Measurements from ENCODE around the gene PHACTR1.

PHACTR1 gene

GRCh38 chr6:13289789-13290318 lies 573.3 kb downstream of the PHACTR1 start:
- ChIA-PET POLR2A (ENCODE audit: low non-redundant PET) (no interaction called here), CTCF (interaction anchor here (0.6 kb wide), 1 partner anchor 379 kb away, joined by 3 read pairs; no protein-coding TSS in a partner anchor)
- H3K27ac ChIP-seq, result no peak overlapping the region
- no peak for TF ChIP-seq CTCF (conservative IDR thresholded peaks at IDR 0.05; ENCODE audit: low read depth)
- no peak for DNase-seq (ENCODE audit: low spot score)

- CTCF ChIA-PET, result no interaction called here
- TF ChIP-seq CTCF (conservative IDR thresholded peaks at IDR 0.05; ENCODE audit: low read depth), result no peak
Measured at GRCh38 chr6:13290335-13290734, 573.8 kb downstream of the PHACTR1 start.

GRCh38 chr6:13292774-13293173 lies 576.2 kb downstream of the PHACTR1 start:
- ChIA-PET CTCF (interaction anchor here (0.6 kb wide), 1 partner anchor 98 kb away, joined by 4 read pairs; no protein-coding TSS in a partner anchor), POLR2A (ENCODE audit: low non-redundant PET) (no interaction called here)
- no peak for DNase-seq (ENCODE audit: low spot score)
- no peak for TF ChIP-seq CTCF (conservative IDR thresholded peaks at IDR 0.05; ENCODE audit: low read depth)
- no peak overlapping the region for H3K27ac ChIP-seq

More at GRCh38 chr6:13290335-13290734, 573.8 kb downstream of the PHACTR1 start:
- DNase-seq (ENCODE audit: low spot score), result no peak
- POLR2A ChIA-PET (ENCODE audit: low non-redundant PET), result no interaction called here
- no peak overlapping the region for H3K27ac ChIP-seq

- ChIA-PET POLR2A (ENCODE audit: low non-redundant PET) (no interaction called here), CTCF (no interaction called here)
- no peak for TF ChIP-seq CTCF (conservative IDR thresholded peaks at IDR 0.05; ENCODE audit: low read depth)
- no peak for DNase-seq (ENCODE audit: low spot score)
- no peak overlapping the region for H3K27ac ChIP-seq
Measured at GRCh38 chr6:13294499-13295069, 578.0 kb downstream of the PHACTR1 start.

GRCh38 chr6:13295576-13295975 lies 579.0 kb downstream of the PHACTR1 start:
- POLR2A ChIA-PET (ENCODE audit: low non-redundant PET), result no interaction called here
- no peak for DNase-seq (ENCODE audit: low spot score)
- TF ChIP-seq CTCF (conservative IDR thresholded peaks at IDR 0.05; ENCODE audit: low read depth), result no peak
- no peak overlapping the region for H3K27ac ChIP-seq
- CTCF ChIA-PET, result no interaction called here

GRCh38 chr6:13296536-13296997 lies 580.0 kb downstream of the PHACTR1 start:
- ChIA-PET CTCF (interaction anchor here (0.6 kb wide), 1 partner anchor 279 kb away, joined by 4 read pairs; no protein-coding TSS in a partner anchor), POLR2A (ENCODE audit: low non-redundant PET) (no interaction called here)
- DNase-seq (ENCODE audit: low spot score), result no peak
- no peak overlapping the region for H3K27ac ChIP-seq
- TF ChIP-seq CTCF (conservative IDR thresholded peaks at IDR 0.05; ENCODE audit: low read depth), result no peak
